Stimulated activated CD8-positive, alpha-beta memory T cell treated with anti-CD3 and anti-CD28 coated beads, Interleukin-7, amount 100 ng/mL, for 48 hours (primary cell): Measurements from ENCODE around the gene SLC38A3.

Source experiments
- DNase-seq, 2 donors: peaks; one replicate each; pipeline ENCODE4 v3.0.0-alpha.2; 2020; ENCODE audit warnings: low read depth in 1 of 2; ENCODE audit errors: extremely low read depth in 1 of 2

SLC38A3 gene

DNA sequence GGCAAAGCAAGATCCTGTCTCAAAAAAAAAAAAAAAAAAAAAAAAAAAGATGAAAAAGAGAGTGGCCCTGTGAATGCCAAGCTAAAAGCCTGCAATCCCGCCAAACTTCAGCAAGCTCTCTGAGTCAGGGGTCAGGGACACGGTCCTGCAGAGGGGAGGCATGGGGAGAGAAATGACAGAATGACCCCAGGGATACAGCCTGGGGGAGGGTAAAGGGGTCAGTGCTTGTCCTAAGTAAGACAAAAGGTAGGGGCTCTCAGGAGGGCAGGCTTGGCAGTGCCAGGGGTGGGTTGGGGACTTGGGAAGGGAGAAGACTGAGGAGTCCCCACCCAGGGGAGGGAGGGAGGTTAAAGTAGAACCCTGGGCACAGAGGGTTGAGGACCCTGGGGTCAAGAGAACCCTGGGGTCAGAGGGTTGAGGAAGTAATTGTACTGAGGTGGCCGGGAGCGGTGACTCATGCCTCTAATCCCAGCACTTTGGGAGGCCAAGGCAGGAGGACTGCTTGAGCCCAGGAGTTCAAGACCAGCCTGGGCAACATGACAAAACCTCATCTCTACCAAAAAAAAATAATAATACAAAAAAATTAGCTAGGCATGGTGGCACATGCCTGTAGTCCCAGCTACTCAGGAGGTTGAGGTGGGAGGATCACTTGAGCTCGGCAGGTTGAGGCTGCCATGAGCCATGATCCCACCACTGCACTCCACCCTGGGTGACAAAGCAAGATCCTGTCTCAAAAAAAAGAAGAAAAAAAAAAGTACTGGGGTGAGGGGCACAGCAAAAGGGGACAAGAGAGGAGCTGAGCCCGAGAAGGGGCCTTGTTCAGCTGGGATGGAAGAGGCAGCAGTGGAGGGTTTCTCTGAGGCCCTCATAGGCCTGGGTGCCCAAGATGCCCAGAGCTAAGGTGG lies 58.7 kb downstream of the SLC38A3 start:
- DNase-seq, result no peak

- DNase-seq, result no peak
Observed at GRCh38 chr3:50264383-50264963, 59.4 kb downstream of the SLC38A3 start.

GRCh38 chr3:50264964-50265485 lies 60.0 kb downstream of the SLC38A3 start:
- no peak for DNase-seq

DNA sequence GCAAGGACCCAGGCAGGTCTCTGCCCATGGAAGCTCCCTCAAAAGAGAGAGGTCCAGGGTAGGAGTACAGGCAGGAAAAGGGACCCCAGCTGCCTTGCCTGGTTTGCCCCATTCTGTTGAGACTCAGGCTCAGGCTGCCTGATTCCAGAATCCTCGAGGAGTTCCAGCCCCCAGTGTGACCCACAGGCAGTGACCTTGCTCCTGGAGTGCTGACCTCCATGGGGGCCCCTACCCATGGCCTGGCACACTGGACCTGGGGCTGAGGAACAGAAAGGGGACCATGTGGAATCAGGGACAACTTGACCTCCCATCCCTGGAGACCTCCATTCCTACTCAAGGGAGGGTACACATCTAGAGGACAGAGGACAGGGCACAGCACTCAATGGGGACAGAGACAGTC lies 60.5 kb downstream of the SLC38A3 start:
- no peak for DNase-seq

- DNase-seq, result no peak
Observed at GRCh38 chr3:50266017-50266416, 60.9 kb downstream of the SLC38A3 start.

DNA sequence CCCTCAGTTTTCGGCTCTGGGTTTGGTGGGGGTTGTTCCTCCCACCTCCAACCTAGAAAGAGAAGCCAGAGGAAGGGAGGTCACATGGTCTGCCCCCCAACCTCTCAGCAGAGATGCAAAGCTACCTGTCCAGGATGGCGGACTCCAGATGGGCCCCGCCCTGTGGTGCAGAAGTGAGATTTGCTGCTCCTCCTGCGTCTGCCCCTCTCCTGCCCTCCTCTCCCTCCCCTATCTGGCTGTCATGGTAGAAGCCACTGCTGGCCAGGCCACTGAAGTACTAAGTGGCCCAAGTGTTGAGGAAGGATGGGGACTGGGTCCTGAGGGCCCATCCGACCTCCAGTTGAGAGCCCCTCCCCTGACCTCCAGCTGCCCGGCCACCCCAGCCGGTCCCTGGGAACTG lies 61.8 kb downstream of the SLC38A3 start:
- no peak for DNase-seq

DNA sequence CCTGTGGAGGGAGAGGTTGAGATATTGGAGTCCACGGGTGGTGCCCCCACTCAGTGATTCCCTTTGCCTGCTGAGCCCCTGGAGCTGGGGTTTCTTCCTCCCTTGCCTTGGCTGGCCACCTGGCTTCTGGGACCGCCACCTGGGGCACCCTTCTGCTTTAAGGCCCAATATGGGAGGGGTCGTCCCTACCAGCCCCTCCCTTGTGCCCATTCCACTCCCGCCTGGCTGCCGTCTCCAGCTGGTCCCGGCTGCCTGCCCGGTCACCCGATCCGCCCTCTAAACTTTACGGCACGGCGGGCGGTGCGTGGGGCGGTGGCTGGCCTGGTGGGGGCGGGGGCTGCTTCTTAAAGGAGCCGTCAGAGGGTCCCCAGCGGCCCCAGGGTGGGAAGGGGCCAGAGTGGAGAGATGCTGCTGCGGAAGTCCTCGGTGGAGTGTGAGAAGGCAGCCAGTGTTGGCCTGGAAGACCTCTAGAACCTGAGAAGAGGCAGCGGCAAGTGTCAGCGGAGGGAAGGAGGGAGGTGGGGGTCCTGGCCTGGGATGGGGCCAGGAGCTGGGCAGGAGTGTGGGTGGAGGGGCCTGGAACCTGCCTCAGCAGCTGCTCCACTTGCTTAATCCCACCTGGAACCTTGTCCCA lies 62.3 kb downstream of the SLC38A3 start:
- no peak for DNase-seq

DNA sequence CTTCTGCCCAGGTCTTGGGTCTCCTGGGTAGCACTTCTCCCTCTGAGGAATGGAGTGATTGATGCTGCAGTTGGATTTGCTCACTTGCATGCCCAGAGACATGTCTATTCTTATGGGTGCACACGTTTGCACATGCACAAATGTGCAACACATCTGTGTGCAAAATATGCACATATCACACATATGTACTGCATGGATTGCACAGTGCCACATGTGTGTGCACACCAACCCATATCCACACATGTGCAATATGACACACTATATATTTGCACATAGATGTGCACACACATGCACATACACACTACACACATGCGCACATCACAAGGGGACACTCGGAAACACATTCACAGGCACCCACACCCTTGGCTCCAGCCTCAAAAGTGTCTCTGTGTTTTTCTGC lies 63.2 kb downstream of the SLC38A3 start:
- no peak for DNase-seq

DNA sequence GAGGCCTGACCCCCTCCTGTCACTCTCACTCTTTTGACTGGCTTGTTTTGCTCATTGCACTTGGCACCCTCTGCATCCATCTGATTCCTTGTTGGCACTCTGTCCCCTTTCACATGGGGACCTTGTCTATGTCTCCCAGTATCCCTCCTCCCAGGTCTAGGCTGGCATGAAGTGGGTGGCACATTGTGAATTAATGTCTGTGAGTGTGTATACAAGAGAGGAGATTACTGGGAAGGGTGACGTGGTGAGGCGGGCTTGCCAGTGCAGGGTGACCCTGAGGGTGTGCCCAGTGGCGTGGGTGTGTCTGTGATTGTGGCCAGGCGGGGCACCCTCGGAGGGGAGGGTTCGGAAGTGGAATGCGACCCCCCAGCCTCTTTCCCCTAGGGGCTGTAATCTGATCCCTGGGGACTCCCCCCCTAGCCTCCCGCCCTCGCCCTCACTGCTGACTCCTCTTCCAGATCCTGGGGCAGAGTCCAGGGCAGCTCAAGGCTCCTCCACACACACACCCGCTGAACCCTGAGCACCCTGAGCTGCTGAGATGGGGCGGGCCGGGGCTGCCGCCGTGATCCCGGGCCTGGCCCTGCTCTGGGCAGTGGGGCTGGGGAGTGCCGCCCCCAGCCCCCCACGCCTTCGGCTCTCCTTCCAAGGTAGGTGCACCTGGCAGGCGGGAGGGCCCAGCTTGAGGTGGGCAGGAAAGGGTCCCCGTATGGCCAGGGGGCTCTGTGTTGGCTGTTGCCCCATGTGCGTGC lies 63.8 kb downstream of the SLC38A3 start, which contains the start of gene SEMA3B:
TSS of gene SEMA3B (plus strand) at position 445 of the 749 bp plus-strand sequence. CDS start at position 539, 94 bp downstream.
- no peak for DNase-seq

DNA sequence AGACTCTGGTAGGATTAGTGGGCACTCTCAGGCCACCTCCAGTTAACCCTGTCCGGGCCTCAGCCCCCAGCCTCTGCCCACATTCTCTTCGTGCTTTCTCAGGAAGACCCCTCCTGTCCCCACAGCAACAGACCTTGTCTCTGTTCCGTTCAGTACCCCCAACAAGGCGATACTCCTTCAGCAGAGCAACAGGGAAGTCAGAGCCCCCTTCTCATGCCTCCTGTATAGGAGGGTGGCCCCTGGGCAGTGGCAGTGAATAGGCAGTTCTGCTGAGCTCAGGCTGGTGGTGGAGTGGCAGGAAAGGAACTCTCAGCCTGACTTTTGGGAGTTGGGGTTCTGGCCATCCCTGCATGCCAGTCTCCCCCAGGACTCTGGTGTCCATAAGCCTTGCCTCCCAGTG lies 64.4 kb downstream of the SLC38A3 start:
- no peak for DNase-seq

DNA sequence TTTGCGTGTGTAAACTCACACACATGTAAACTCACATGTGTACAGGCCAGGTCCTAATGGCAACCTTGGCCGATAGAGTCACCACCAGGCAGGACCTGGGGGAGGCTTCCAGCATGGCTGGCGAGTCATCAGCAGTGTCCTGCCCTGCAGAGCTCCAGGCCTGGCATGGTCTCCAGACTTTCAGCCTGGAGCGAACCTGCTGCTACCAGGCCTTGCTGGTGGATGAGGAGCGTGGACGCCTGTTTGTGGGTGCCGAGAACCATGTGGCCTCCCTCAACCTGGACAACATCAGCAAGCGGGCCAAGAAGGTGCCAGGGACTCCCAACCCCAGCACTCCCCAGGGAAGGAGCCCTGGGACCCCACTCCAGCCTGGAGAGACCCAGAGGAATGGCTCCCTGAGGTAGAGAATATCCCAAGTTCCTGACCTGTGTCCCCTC lies 64.9 kb downstream of the SLC38A3 start:
- no peak for DNase-seq

DNA sequence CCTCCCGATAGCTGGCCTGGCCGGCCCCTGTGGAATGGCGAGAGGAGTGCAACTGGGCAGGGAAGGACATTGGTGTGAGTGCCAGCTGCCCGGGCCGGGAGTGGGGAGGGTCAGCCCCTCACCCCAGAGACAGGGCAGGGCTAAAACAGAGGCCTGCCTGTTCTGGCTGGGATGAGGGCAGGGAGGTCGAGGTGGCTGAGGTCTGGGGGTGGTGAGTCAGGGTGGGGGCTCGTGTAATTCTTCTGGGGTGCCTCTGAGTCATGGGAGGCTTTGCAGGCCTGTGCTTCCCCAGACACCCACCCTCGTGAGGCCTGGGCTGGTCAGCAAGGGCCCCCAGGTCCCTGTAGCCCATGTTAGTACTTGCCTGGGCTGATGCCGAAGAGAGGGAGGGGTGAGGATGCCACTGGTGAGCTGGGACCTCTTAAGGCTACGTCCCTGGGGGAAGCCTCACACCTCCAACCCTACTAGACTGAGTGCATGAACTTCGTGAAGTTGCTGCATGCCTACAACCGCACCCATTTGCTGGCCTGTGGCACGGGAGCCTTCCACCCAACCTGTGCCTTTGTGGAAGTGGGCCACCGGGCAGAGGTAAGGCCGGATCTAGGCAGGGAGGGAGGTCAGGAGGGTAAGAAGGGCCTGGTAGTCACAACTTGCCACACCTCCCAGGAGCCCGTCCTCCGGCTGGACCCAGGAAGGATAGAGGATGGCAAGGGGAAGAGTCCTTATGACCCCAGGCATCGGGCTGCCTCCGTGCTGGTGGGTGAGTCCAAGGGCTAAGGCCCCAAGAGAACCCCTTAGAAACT lies 65.6 kb downstream of the SLC38A3 start:
- DNase-seq, result no peak
